GM19395 (cell line): ENCODE data around the gene VPS9D1.
"Not testable (repeated sequence)": the region's sequence is repeated elsewhere in the genome, so short reads cannot be mapped to it uniquely, and the experiment has no call there.

Experiments used
- ATAC-seq: cut with Tn5 transposase; IDR thresholded peaks from one replicate; pipeline ENCODE4 v1.9.1; 2021; ENCODE audit warnings: mild to moderate bottlenecking, moderate library complexity; ENCODE audit not compliant: unreplicated experiment

Gene VPS9D1

DNA sequence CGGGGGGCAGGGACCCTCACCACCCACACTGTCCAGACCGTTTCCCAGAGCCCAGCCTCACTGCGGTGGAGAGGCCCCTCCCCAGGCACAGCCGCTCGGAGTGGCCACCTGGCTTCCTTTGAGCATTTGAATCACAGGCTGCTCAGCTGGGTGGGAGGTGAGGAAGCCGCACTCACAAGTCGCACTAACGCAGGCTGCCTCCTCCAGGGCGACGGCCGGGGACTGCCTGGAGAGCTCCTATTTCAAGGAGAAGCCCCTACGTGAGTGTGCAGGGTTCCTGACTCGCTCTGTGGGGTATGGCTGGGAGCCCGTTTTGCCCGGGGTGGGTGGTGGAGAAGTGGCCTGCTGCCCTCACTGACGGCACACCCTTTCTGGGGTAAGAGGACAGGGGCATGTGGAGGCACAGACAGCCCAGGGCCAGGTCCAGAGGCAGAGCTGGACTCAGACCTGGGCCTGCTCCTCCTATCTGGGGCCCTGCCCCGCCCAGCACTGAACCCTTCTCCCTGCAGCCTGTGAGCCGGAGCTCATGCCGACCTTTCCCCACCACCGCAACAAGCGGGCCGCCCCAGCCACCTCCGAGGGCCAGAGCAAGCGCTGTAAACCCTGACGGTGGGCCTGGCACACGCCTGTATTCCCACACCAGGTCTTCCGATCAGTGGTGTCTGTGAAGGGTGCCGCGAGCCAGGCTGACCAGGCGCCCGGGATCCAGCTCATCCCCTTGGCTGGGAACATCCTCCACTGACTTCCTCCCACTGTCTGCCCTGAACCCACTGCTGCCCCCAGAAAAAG, 25.4 kb downstream of the VPS9D1 start:
- no peak for ATAC-seq

DNA sequence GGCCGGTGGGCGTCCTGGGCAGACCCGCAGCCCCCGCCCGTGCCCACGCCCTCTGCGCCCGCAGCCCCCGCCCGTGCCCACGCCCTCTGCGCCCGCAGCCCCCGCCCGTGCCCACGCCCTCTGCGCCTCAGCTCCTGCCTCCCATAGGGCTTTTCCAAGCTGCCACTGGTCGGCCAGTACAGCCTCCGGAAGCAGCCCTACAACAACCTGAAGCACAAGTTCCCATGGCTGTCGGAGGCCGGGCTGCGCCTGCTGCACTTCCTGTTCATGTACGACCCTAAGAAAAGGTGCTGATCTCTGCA, 26.0 kb downstream of the VPS9D1 start:
- ATAC-seq = not testable (repeated sequence)

DNA sequence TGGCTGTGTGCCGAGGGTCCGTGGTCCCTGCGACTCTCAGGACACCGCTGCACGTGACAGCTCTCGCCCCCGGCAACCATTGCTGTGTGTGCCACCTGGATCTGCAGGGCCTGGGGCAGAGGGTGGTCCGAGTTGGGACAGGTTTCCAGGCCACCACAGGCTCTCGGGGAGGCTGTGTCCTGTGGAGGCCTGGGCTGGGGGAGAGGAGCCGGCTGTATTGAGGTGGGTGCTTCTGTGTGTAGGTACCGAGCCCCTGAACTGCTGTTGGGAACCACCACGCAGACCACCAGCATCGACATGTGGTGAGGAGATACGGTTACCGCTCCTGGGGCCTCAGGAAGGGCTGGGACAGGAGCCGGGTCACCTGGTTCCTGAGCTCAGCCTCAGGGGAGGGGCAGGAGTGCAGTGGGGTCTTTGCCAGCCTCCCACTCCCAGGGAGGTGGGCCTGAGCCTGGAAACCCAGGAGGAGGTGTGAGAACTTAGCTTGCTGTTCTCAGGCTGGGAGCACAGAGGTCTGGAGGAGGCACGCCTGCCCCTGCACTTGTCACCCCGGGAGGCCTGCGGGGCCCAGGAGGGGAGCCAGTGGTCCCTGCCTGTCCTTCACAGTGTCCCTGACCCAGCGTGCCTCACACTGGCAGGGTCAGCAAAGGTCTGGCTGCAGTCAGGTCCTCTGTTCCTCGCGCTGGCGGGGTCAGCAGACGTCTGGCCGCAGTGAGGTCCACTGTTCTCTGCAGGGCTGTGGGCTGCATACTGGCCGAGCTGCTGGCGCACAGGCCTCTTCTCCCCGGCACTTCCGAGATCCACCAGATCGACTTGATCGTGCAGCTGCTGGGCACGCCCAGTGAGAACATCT, 26.5 kb downstream of the VPS9D1 start:
- ATAC-seq = no peak

DNA sequence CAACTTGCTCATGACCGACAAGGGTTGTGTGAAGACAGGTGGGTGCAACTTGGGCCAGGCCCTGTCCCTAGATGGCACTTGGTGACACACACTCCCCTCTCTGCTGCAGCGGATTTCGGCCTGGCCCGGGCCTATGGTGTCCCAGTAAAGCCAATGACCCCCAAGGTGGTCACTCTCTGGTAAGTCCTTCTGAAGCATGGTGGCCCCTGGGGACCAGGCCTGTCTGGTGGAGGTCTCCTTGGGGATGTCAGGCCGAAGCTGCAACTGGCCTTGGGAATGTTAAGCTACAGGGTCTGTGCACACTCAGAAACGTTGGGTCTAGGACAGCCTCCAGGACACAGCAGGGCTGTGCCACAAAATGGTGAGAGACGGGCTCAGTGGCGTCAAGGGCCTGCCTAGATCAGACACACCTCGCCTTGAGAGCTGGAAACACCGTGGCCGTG, 27.4 kb downstream of the VPS9D1 start:
- no peak for ATAC-seq

- no peak for ATAC-seq
Observed at GRCh38 chr16:89691986-89692569, 28.6 kb downstream of the VPS9D1 start.

DNA sequence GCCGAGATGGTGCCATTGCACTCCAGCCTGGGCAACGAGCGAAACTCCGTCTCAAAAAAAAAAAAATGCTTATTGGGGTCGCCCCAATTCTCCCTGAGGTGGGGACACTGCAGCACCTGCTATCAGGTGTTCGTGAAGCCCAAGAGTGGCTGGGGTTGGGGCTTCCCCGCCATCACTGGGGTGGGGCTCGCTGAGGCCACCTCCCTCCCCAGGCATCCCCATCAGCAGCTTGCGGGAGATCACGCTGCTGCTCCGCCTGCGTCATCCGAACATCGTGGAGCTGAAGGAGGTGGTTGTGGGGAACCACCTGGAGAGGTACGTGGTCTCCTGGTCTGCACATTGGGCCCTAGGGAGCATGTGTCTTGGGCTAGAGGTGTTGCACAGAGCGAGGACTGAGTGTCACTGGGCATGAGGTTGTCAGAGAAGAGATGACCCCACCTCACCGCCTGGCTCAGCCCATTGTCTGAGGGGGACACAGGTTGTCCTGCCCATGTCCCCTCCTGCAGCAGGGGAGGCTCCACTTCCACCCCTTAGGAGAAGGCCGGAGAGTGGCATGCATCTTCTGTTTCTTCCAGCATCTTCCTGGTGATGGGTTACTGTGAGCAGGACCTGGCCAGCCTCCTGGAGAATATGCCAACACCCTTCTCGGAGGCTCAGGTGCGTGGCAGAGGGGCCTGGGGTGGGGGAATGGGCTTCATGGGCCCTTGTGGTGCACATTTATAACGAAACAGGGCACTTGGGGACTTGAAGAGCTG, 29.3 kb downstream of the VPS9D1 start:
- ATAC-seq = no peak

DNA sequence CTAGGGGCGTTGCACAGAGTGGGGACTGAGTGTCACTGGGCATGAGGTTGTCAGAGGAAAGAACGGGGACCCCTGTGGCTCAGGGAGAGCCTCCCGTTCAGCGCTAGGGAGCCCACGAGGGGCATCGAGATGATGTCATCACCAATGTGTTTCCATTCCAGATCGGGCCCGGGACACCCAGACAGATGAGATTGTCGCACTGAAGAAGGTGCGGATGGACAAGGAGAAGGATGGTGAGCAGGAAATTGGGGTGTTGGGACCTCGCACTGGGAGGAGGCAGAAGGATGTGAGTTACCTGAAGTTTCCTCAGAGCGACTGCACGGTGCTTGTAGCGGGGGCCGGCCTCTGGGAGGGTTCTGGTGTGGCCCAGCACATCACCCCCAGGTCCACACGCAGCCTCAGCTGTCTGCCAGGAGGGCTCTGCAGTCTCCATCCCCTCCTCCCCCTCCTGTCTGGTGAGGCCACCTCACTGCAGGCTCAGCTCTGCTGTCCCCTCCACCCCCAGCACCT, 30.3 kb downstream of the VPS9D1 start:
- no peak for ATAC-seq

DNA sequence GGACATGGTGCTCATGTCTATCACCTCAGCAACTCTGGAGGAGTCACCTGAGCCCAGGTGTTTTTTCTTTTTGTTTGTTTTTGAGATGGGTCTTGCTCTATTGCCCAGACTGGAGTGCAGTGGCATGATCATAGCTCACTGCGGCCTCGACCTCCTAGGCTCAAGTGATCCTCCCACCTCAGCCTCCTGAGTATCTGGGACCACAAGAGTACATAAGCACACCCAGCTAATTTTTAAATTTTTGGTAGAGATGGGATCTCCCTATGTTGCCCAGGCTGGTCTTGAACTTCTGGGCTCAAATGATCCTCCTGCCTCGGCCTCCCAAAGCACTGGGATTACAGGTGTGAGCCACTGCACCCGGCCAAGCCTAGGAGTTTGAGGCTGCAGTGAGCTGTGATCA, 31.1 kb downstream of the VPS9D1 start:
- not testable (repeated sequence) for ATAC-seq

- ATAC-seq = no peak
Observed at GRCh38 chr16:89689142-89689541, 31.6 kb downstream of the VPS9D1 start.

DNA sequence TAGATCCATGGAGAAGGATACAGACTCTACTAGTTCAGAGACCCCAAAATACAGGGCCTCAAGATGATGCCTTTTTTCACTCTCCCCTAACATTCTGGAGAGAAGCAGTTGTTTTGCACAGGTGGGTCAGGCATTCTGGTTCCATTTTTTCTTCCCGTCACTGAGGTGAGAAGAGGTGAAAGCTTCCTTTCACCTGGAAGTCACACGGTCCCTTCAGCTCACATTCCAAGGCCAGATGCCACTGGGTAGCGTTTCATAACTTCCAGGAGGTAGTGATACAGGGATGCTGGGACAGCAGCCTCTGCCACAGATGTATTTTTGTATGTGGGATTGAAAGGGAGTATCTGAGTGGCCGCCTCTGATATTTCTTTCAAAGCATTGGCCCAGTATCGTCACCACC, 32.3 kb downstream of the VPS9D1 start:
- ATAC-seq = no peak

DNA sequence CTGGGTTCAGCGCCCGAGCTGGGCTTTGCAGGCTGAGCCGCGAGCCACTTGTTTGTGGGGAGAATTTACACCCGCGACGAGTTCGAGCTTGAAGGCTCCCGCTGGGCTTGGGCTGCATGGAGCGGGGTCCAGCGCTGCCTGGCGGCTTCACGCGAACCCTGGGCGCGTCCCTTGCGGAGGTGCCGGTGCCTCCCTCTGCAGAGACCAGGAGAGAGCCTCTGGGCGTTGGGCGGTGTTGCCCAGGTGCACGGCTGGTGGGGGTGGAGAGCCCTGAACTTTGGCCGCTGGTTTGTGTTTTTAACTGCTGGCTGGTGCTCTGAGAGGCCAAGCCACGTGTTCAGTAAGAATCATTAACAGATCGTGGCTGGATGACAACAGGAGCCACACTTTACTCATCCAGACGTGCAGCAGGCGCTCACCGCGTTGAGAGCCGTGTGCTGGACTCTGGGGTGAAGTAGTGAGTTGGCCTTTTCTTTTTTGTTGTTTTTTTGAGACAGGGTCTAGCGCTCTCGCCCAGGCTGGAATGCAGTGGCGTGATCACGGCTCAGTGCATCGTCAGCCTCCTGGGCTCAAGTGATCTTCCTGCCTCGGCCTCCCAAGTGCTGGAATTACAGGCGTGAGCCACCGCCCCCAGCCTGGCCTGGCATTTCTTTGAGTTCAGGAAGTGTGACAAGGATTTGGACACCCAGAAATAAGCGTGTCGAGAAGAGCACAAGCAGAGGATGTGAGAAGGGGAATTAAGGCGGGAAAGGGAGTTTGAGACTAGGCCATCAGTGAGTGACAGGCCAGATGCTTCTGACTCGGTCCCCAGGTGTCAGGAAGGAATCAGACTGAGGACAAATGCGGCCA, 33.4 kb downstream of the VPS9D1 start:
- peak; percentile 37 for ATAC-seq

GRCh38 chr16:89686520-89687091, 34.1 kb downstream of the VPS9D1 start, which contains the start of gene CDK10:
TSS of gene CDK10 (plus strand) at chr16:89686689. CDS start at chr16:89686711, 22 bp downstream.
- peak; percentile 77 for ATAC-seq

DNA sequence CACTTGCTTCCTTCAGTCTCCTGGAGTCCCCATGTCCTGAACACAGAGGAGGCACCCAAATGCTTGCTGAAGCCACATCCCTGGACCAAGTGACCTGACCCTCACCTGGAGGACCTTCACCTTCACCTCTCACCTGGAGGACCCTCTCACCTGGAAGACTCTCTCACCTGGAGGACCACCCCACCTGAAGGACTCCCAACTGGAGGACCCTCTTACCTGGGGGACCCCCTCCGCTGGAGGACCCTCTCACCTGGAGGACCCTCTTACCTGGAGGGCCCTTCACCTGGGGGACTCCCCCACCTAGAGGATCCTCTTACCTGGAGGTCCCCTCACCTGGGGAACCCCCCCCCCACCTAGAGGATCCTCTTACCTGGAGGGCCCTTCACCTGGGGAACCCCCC, 34.8 kb downstream of the VPS9D1 start:
- no peak for ATAC-seq

DNA sequence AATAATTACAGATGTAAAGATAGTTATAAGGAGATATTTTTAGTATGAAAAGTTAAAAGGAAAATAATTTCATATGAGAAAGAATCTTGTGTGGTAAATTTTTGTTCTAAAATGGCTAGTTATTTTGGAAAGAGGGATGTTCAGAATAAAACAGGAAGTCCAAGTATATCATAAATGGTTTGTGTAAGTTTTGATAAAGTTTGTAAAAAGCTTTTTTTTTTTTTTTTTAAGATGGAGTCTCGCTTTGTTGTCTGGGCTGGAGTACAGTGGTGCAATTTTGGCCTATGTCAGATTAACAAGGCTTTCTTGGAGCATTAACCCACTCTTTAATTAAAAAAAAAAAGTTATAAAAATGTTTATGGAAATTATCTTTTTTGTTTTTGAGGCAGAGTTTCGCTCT, 42.4 kb downstream of the VPS9D1 start:
- ATAC-seq = no peak

GRCh38 chr16:89672177-89672941, 48.3 kb downstream of the VPS9D1 start:
- no peak for ATAC-seq

GRCh38 chr16:89671565-89671964, 49.1 kb downstream of the VPS9D1 start:
- ATAC-seq = not testable (repeated sequence)

DNA sequence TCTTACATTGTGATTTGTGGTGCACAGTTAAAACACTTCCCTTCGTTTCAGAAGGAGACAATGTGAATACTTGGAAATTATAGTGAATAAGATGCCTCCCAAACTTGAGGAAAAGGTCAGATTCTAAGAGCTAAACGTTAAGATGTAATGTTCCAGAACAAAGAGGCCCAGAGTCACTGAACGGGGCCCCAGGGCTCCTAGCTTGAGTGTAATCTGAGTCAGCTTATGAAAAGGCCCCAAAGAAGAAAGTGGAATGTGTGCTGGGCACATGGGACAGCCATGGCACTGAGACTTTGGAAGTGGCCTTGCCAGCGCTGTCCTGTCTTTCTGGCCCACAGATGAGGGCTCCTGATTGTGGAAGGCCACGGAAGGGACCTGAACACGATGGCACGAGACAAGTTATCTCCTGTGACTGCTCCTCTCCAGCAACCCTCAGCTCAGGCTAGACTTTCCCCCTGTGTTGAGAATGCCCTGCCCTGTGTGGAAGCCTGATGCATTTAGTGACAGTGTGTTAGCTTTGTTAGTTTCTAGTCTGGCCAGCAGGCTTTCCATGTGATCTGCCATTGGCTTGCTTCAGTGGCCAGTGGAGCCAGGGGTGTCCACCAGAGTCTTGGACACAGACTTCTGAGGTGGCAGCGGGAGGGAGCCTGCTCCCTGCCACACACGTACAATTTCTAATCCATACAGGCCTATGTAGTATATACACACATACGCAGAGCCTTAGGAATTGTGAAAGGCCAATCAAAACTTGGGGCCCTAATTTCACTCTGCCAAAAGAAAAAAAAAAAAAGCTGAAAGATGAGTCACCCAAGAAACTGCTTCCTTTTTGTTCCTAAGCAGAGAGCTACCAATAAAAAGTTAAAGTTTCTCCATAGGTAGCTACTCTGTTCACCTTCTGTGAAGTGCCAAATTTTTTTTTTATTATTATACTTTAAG, 49.9 kb downstream of the VPS9D1 start:
- no peak for ATAC-seq

- no peak for ATAC-seq
Observed at GRCh38 chr16:89669755-89670154, 50.9 kb downstream of the VPS9D1 start.
